ENCODE data around the gene POU2F2.

POU2F2 gene

GRCh38 chr19:42154471-42155323 lies 22.5 kb upstream of the POU2F2 start:
- no peak overlapping the region for H3K4me3 ChIP-seq (ENCODE audit: low read depth, low read length)
- no peak overlapping the region for H3K27ac ChIP-seq (ENCODE audit: low read depth, low read length)
- no peaks in the 10 kb centered on the region for H3K79me2 ChIP-seq (ENCODE audit: control insufficient read depth, insufficient read depth, low read length, unreplicated experiment)
- H2AFZ ChIP-seq (ENCODE audit: low read length, unreplicated experiment) = no peak overlapping the region
- no peaks in the 10 kb centered on the region for H3K36me3 ChIP-seq (ENCODE audit: insufficient read depth, low read length)
- H3K4me1 ChIP-seq (ENCODE audit: control insufficient read depth, insufficient read depth, low read length, unreplicated experiment) = no peaks in the 10 kb centered on the region
- peaks cover 86% of the 10 kb centered on the region for H3K27me3 ChIP-seq (ENCODE audit: insufficient read depth, low read length)

GRCh38 chr19:42153672-42154433 lies 21.6 kb upstream of the POU2F2 start:
- Histone ChIP-seq H3K4me3 (ENCODE audit: low read depth, low read length) (no peak overlapping the region), H3K36me3 (ENCODE audit: insufficient read depth, low read length) (no peaks in the 10 kb centered on the region), H3K79me2 (ENCODE audit: control insufficient read depth, insufficient read depth, low read length, unreplicated experiment) (no peaks in the 10 kb centered on the region), H3K4me1 (ENCODE audit: control insufficient read depth, insufficient read depth, low read length, unreplicated experiment) (no peaks in the 10 kb centered on the region), H3K27ac (ENCODE audit: low read depth, low read length) (no peak overlapping the region), H2AFZ (ENCODE audit: low read length, unreplicated experiment) (no peak overlapping the region), H3K27me3 (ENCODE audit: insufficient read depth, low read length) (peaks cover 86% of the 10 kb centered on the region)

- H3K4me3 ChIP-seq (ENCODE audit: low read depth, low read length) = no peak overlapping the region
- H3K36me3 ChIP-seq (ENCODE audit: insufficient read depth, low read length) = no peaks in the 10 kb centered on the region
- no peak overlapping the region for H2AFZ ChIP-seq (ENCODE audit: low read length, unreplicated experiment)
- no peak overlapping the region for H3K27ac ChIP-seq (ENCODE audit: low read depth, low read length)
- no peaks in the 10 kb centered on the region for H3K79me2 ChIP-seq (ENCODE audit: control insufficient read depth, insufficient read depth, low read length, unreplicated experiment)
- H3K27me3 ChIP-seq (ENCODE audit: insufficient read depth, low read length) = peaks cover 85% of the 10 kb centered on the region
- no peaks in the 10 kb centered on the region for H3K4me1 ChIP-seq (ENCODE audit: control insufficient read depth, insufficient read depth, low read length, unreplicated experiment)
Observed at GRCh38 chr19:42152910-42153671, 20.8 kb upstream of the POU2F2 start.

GRCh38 chr19:42151782-42152684 lies 19.8 kb upstream of the POU2F2 start:
- H3K4me1 ChIP-seq (ENCODE audit: control insufficient read depth, insufficient read depth, low read length, unreplicated experiment) = no peaks in the 10 kb centered on the region
- H2AFZ ChIP-seq (ENCODE audit: low read length, unreplicated experiment) = no peak overlapping the region
- no peak overlapping the region for H3K4me3 ChIP-seq (ENCODE audit: low read depth, low read length)
- H3K36me3 ChIP-seq (ENCODE audit: insufficient read depth, low read length) = no peaks in the 10 kb centered on the region
- H3K79me2 ChIP-seq (ENCODE audit: control insufficient read depth, insufficient read depth, low read length, unreplicated experiment) = no peaks in the 10 kb centered on the region
- no peak overlapping the region for H3K27ac ChIP-seq (ENCODE audit: low read depth, low read length)
- H3K27me3 ChIP-seq (ENCODE audit: insufficient read depth, low read length) = peaks cover 85% of the 10 kb centered on the region

- no peaks in the 10 kb centered on the region for H3K36me3 ChIP-seq (ENCODE audit: insufficient read depth, low read length)
- H3K4me1 ChIP-seq (ENCODE audit: control insufficient read depth, insufficient read depth, low read length, unreplicated experiment) = no peaks in the 10 kb centered on the region
- no peak overlapping the region for H2AFZ ChIP-seq (ENCODE audit: low read length, unreplicated experiment)
- no peak overlapping the region for H3K27ac ChIP-seq (ENCODE audit: low read depth, low read length)
- no peaks in the 10 kb centered on the region for H3K79me2 ChIP-seq (ENCODE audit: control insufficient read depth, insufficient read depth, low read length, unreplicated experiment)
- H3K4me3 ChIP-seq (ENCODE audit: low read depth, low read length) = no peak overlapping the region
- H3K27me3 ChIP-seq (ENCODE audit: insufficient read depth, low read length) = peaks cover 89% of the 10 kb centered on the region
Observed at GRCh38 chr19:42150911-42151361, 18.7 kb upstream of the POU2F2 start.

- no peak overlapping the region for H3K27ac ChIP-seq (ENCODE audit: low read depth, low read length)
- H2AFZ ChIP-seq (ENCODE audit: low read length, unreplicated experiment) = no peak overlapping the region
- H3K4me1 ChIP-seq (ENCODE audit: control insufficient read depth, insufficient read depth, low read length, unreplicated experiment) = no peaks in the 10 kb centered on the region
- no peaks in the 10 kb centered on the region for H3K36me3 ChIP-seq (ENCODE audit: insufficient read depth, low read length)
- H3K79me2 ChIP-seq (ENCODE audit: control insufficient read depth, insufficient read depth, low read length, unreplicated experiment) = no peaks in the 10 kb centered on the region
- H3K27me3 ChIP-seq (ENCODE audit: insufficient read depth, low read length) = peaks cover 84% of the 10 kb centered on the region
- no peak overlapping the region for H3K4me3 ChIP-seq (ENCODE audit: low read depth, low read length)
Observed at GRCh38 chr19:42150364-42150763, 18.1 kb upstream of the POU2F2 start.

GRCh38 chr19:42149447-42150202 lies 17.4 kb upstream of the POU2F2 start:
- H3K4me1 ChIP-seq (ENCODE audit: control insufficient read depth, insufficient read depth, low read length, unreplicated experiment) = no peaks in the 10 kb centered on the region
- peaks cover 80% of the 10 kb centered on the region for H3K27me3 ChIP-seq (ENCODE audit: insufficient read depth, low read length)
- H2AFZ ChIP-seq (ENCODE audit: low read length, unreplicated experiment) = no peak overlapping the region
- H3K27ac ChIP-seq (ENCODE audit: low read depth, low read length) = no peak overlapping the region
- H3K36me3 ChIP-seq (ENCODE audit: insufficient read depth, low read length) = no peaks in the 10 kb centered on the region
- H3K79me2 ChIP-seq (ENCODE audit: control insufficient read depth, insufficient read depth, low read length, unreplicated experiment) = no peaks in the 10 kb centered on the region
- no peak overlapping the region for H3K4me3 ChIP-seq (ENCODE audit: low read depth, low read length)

- Histone ChIP-seq H3K36me3 (ENCODE audit: insufficient read depth, low read length) (no peaks in the 10 kb centered on the region), H3K79me2 (ENCODE audit: control insufficient read depth, insufficient read depth, low read length, unreplicated experiment) (no peaks in the 10 kb centered on the region), H3K27ac (ENCODE audit: low read depth, low read length) (no peak overlapping the region), H3K27me3 (ENCODE audit: insufficient read depth, low read length) (peaks cover 69% of the 10 kb centered on the region), H2AFZ (ENCODE audit: low read length, unreplicated experiment) (no peak overlapping the region), H3K4me3 (ENCODE audit: low read depth, low read length) (no peak overlapping the region), H3K4me1 (ENCODE audit: control insufficient read depth, insufficient read depth, low read length, unreplicated experiment) (no peaks in the 10 kb centered on the region)
Observed at GRCh38 chr19:42148266-42148665, 16.0 kb upstream of the POU2F2 start.

GRCh38 chr19:42143341-42144234 lies 11.3 kb upstream of the POU2F2 start:
- Histone ChIP-seq H3K4me3 (ENCODE audit: low read depth, low read length) (no peak overlapping the region), H3K27ac (ENCODE audit: low read depth, low read length) (no peak overlapping the region), H3K79me2 (ENCODE audit: control insufficient read depth, insufficient read depth, low read length, unreplicated experiment) (no peaks in the 10 kb centered on the region), H3K36me3 (ENCODE audit: insufficient read depth, low read length) (no peaks in the 10 kb centered on the region), H3K27me3 (ENCODE audit: insufficient read depth, low read length) (peaks cover 27% of the 10 kb centered on the region), H3K4me1 (ENCODE audit: control insufficient read depth, insufficient read depth, low read length, unreplicated experiment) (no peaks in the 10 kb centered on the region), H2AFZ (ENCODE audit: low read length, unreplicated experiment) (no peak overlapping the region)

All from ACC112 (cell line).